ENCODE data around the gene HBE1. TPM values are rescaled to one million over a fixed set of nuclear protein-coding genes. Genes with fewer than 3 reads are reported as not detected.

Gene HBE1
- total and polyA plus RNA-seq, 10 of the 15 experiments (the other 5 are each of a cell fraction or from before 2014, with no cell fraction given): 0.13 to 2.7 (median 0.62) TPM; not detected in 5

- Histone ChIP-seq H3K79me2 (ENCODE audit: control insufficient read depth, insufficient read depth, low read length) (no peaks in the 10 kb centered on the region), H3K27ac (ENCODE audit: control insufficient read depth, insufficient read depth) (no peak overlapping the region), H3K9ac (ENCODE audit: control insufficient read depth, insufficient read depth, low read length) (no peak overlapping the region), H3K27me3 (replicated peaks in 1 of 2; ENCODE audit: control insufficient read depth in 2 of 2, insufficient read depth in 2 of 2, low read length in 1 of 2) (no peaks in the 10 kb centered on the region), H3K4me2 (ENCODE audit: control insufficient read depth, insufficient read depth) (no peak overlapping the region), H3K4me1 (ENCODE audit: control insufficient read depth, insufficient read depth, low read length) (no peaks in the 10 kb centered on the region), H4K20me1 (ENCODE audit: control insufficient read depth, insufficient read depth) (no peaks in the 10 kb centered on the region), H3K4me3 (no peak overlapping the region), H2AFZ (ENCODE audit: control insufficient read depth, low read depth, low read length) (no peak overlapping the region), H3K9me3 (replicated peaks; ENCODE audit: control insufficient read depth, insufficient read depth, low read length) (no peaks in the 10 kb centered on the region), H3K36me3 (ENCODE audit: control insufficient read depth in 2 of 2, insufficient read depth in 2 of 2, low read length in 1 of 2) (no peaks in the 10 kb centered on the region)
- intact Hi-C loops (cut with micrococcal nuclease; ENCODE audit: unreplicated experiment): no loop called here
- in situ Hi-C loops (cut with MboI): no loop called here
- no peak; the same call in 2 of the 3 replicates for ATAC-seq
- ChIA-PET POLR2A (no interaction called here), RAD21 (ENCODE audit: unreplicated experiment) (no interaction called here), CTCF (interaction anchor here (1.2 kb wide), 1 partner anchor 12 kb away, joined by 3 read pairs; no protein-coding TSS in a partner anchor), SMC1A (ENCODE audit: uncharacterized antibody, unreplicated experiment) (no interaction called here)
- WGBS (ENCODE audit: insufficient coverage, insufficient replicate concordance, low lambda C conversion rate, missing lambda C conversion rate): 10% methylated on average over 4 of the region's 4 CpGs
- FAIRE-seq: no peak
- TF ChIP-seq ASH2L (IDR thresholded peaks at IDR 0.05; ENCODE audit: borderline replicate concordance, low read depth) (no peak), ATF7 (IDR thresholded peaks at IDR 0.05; ENCODE audit: low read depth) (0 out of 2 replicates have a peak, but pooled peaks have one; percentile 15)
- DNase-seq (ENCODE audit: low read depth, low spot score): no peak
- no TSS peak for BruUV-seq (replicated peaks)
Measured at GRCh38 chr11:5272395-5273017, 2.8 kb upstream of the HBE1 start.

- no peaks in the 10 kb centered on the region for H4K20me1 ChIP-seq (ENCODE audit: control insufficient read depth, insufficient read depth)
- H3K4me3 ChIP-seq: no peak overlapping the region
- no peak overlapping the region for H3K4me2 ChIP-seq (ENCODE audit: control insufficient read depth, insufficient read depth)
- no peak for TF ChIP-seq RCOR1 (conservative IDR thresholded peaks at IDR 0.05; ENCODE audit: low read depth, low read length)
- TF ChIP-seq TCF12 (IDR thresholded peaks at IDR 0.05; ENCODE audit: low read depth, low read length): no peak
- 3% methylated on average over 2 of the region's 2 CpGs for WGBS (ENCODE audit: insufficient coverage, insufficient replicate concordance, low lambda C conversion rate, missing lambda C conversion rate)
- intact Hi-C loops (cut with micrococcal nuclease; ENCODE audit: unreplicated experiment): no loop called here
- H3K9ac ChIP-seq (ENCODE audit: control insufficient read depth, insufficient read depth, low read length): no peak overlapping the region
- POLR2A ChIA-PET: no interaction called here
- ATAC-seq (no peak), FAIRE-seq (no peak), DNase-seq (ENCODE audit: low read depth, low spot score) (no peak)
- SMC1A ChIA-PET (ENCODE audit: uncharacterized antibody, unreplicated experiment): interaction anchor here (1.1 kb wide), 1 partner anchor 8 kb away, joined by 3 read pairs; no protein-coding TSS in a partner anchor
- H3K36me3 ChIP-seq (ENCODE audit: control insufficient read depth in 2 of 2, insufficient read depth in 2 of 2, low read length in 1 of 2): no peaks in the 10 kb centered on the region
- RAD21 ChIA-PET (ENCODE audit: unreplicated experiment): no interaction called here
- in situ Hi-C loops (cut with MboI): no loop called here
- no peaks in the 10 kb centered on the region for H3K9me3 ChIP-seq (replicated peaks; ENCODE audit: control insufficient read depth, insufficient read depth, low read length)
- CTCF ChIA-PET: no interaction called here
- no peak overlapping the region for H3K27ac ChIP-seq (ENCODE audit: control insufficient read depth, insufficient read depth)
- H3K4me1 ChIP-seq (ENCODE audit: control insufficient read depth, insufficient read depth, low read length): no peaks in the 10 kb centered on the region
- no peaks in the 10 kb centered on the region for H3K79me2 ChIP-seq (ENCODE audit: control insufficient read depth, insufficient read depth, low read length)
- no peak overlapping the region for H2AFZ ChIP-seq (ENCODE audit: control insufficient read depth, low read depth, low read length)
- BruUV-seq (replicated peaks): no TSS peak
- H3K27me3 ChIP-seq (replicated peaks in 1 of 2; ENCODE audit: control insufficient read depth in 2 of 2, insufficient read depth in 2 of 2, low read length in 1 of 2): no peaks in the 10 kb centered on the region
Measured at GRCh38 chr11:5267033-5267563, 2.6 kb downstream of the HBE1 start.
